Measurements from ENCODE around the gene STARD13.

Gene STARD13

GRCh38 chr13:33319859-33320258 lies 34.3 kb upstream of the STARD13 start:
- Histone ChIP-seq H3K27ac (no peak overlapping the region), H3K27me3 (replicated peaks) (no peaks in the 10 kb centered on the region), H3K36me3 (replicated peaks) (no peaks in the 10 kb centered on the region), H3K4me3 (ENCODE audit: low read depth, low read length) (no peak overlapping the region)
- DNase-seq = no peak
- no peak for TF ChIP-seq CTCF (IDR thresholded peaks at IDR 0.05; ENCODE audit: low read depth, low read length, missing control alignments)
- in situ Hi-C loops (cut with HindIII; ENCODE audit: low pct_ligation_motif_present, low sequenced_read_pairs) = no loop called here

GRCh38 chr13:33318744-33319143 lies 33.2 kb upstream of the STARD13 start:
- in situ Hi-C loops (cut with HindIII; ENCODE audit: low pct_ligation_motif_present, low sequenced_read_pairs) = no loop called here
- no peak for DNase-seq

GRCh38 chr13:33318037-33318436 lies 32.5 kb upstream of the STARD13 start:
- no peak for DNase-seq
- Histone ChIP-seq H3K4me3 (ENCODE audit: low read depth, low read length) (no peak overlapping the region), H3K27me3 (replicated peaks) (no peaks in the 10 kb centered on the region), H3K27ac (no peak overlapping the region), H3K36me3 (replicated peaks) (no peaks in the 10 kb centered on the region)
- no peak for TF ChIP-seq CTCF (IDR thresholded peaks at IDR 0.05; ENCODE audit: low read depth, low read length, missing control alignments)
- in situ Hi-C loops (cut with HindIII; ENCODE audit: low pct_ligation_motif_present, low sequenced_read_pairs) = no loop called here

More at GRCh38 chr13:33318744-33319143, 33.2 kb upstream of the STARD13 start:
- Histone ChIP-seq H3K27ac (no peak overlapping the region), H3K27me3 (replicated peaks) (no peaks in the 10 kb centered on the region), H3K4me3 (ENCODE audit: low read depth, low read length) (no peak overlapping the region), H3K36me3 (replicated peaks) (no peaks in the 10 kb centered on the region)
- no peak for TF ChIP-seq CTCF (IDR thresholded peaks at IDR 0.05; ENCODE audit: low read depth, low read length, missing control alignments)

- H3K36me3 ChIP-seq (replicated peaks) = no peaks in the 10 kb centered on the region
- in situ Hi-C loops (cut with HindIII; ENCODE audit: low pct_ligation_motif_present, low sequenced_read_pairs) = no loop called here
- no peak overlapping the region for H3K27ac ChIP-seq
- TF ChIP-seq CTCF (IDR thresholded peaks at IDR 0.05; ENCODE audit: low read depth, low read length, missing control alignments) = no peak
- no peak overlapping the region for H3K4me3 ChIP-seq (ENCODE audit: low read depth, low read length)
- no peak for DNase-seq
- no peaks in the 10 kb centered on the region for H3K27me3 ChIP-seq (replicated peaks)
These were observed 31.3 kb upstream of the STARD13 start for GRCh38 chr13:33316890-33317289.

GRCh38 chr13:33313504-33313903 lies 27.9 kb upstream of the STARD13 start:
- DNase-seq = no peak
- in situ Hi-C loops (cut with HindIII; ENCODE audit: low pct_ligation_motif_present, low sequenced_read_pairs) = no loop called here
- Histone ChIP-seq H3K27ac (no peak overlapping the region), H3K27me3 (replicated peaks) (no peaks in the 10 kb centered on the region), H3K36me3 (replicated peaks) (no peaks in the 10 kb centered on the region), H3K4me3 (ENCODE audit: low read depth, low read length) (no peak overlapping the region)
- no peak for TF ChIP-seq CTCF (IDR thresholded peaks at IDR 0.05; ENCODE audit: low read depth, low read length, missing control alignments)

- DNase-seq = no peak
- Histone ChIP-seq H3K36me3 (replicated peaks) (no peaks in the 10 kb centered on the region), H3K27me3 (replicated peaks) (no peaks in the 10 kb centered on the region), H3K4me3 (ENCODE audit: low read depth, low read length) (no peak overlapping the region), H3K27ac (no peak overlapping the region)
- in situ Hi-C loops (cut with HindIII; ENCODE audit: low pct_ligation_motif_present, low sequenced_read_pairs) = no loop called here
- TF ChIP-seq CTCF (IDR thresholded peaks at IDR 0.05; ENCODE audit: low read depth, low read length, missing control alignments) = no peak
These were observed 27.3 kb upstream of the STARD13 start for GRCh38 chr13:33312861-33313212.
